GM19395 (cell line): Measurements from ENCODE around the gene MCC.
"Not testable (repeated sequence)": the region's sequence is repeated elsewhere in the genome, so short reads cannot be mapped to it uniquely, and the experiment has no call there.

Source experiments
- ATAC-seq: cut with Tn5 transposase; IDR thresholded peaks from one replicate; pipeline ENCODE4 v1.9.1; 2021; ENCODE audit warnings: mild to moderate bottlenecking, moderate library complexity; ENCODE audit not compliant: unreplicated experiment

MCC gene

GRCh38 chr5:113427871-113428574, 60.2 kb downstream of the MCC start:
- no peak for ATAC-seq

GRCh38 chr5:113425909-113426308, 62.3 kb downstream of the MCC start:
- no peak for ATAC-seq

GRCh38 chr5:113421693-113422092, 66.6 kb downstream of the MCC start:
- ATAC-seq, result no peak

GRCh38 chr5:113405530-113405929, 82.7 kb downstream of the MCC start:
- ATAC-seq, result no peak

GRCh38 chr5:113404269-113404668, 84.0 kb downstream of the MCC start:
- no peak for ATAC-seq

- not testable (repeated sequence) for ATAC-seq
Observed at GRCh38 chr5:113397986-113398385, 90.3 kb downstream of the MCC start.

GRCh38 chr5:113397046-113397445, 91.2 kb downstream of the MCC start:
- no peak for ATAC-seq

- no peak for ATAC-seq
Observed at GRCh38 chr5:113394658-113395057, 93.6 kb downstream of the MCC start.

GRCh38 chr5:113390224-113390623, 98.0 kb downstream of the MCC start:
- ATAC-seq, result no peak

- no peak for ATAC-seq
Observed at GRCh38 chr5:113389116-113389515, 99.1 kb downstream of the MCC start.

- ATAC-seq, result no peak
Observed at GRCh38 chr5:113387844-113388243, 100.4 kb downstream of the MCC start.

- ATAC-seq, result no peak
Observed at GRCh38 chr5:113384782-113385285, 103.4 kb downstream of the MCC start.

GRCh38 chr5:113382731-113383130, 105.5 kb downstream of the MCC start:
- no peak for ATAC-seq

- ATAC-seq, result no peak
Observed at GRCh38 chr5:113381791-113382190, 106.5 kb downstream of the MCC start.

GRCh38 chr5:113380807-113381326, 107.4 kb downstream of the MCC start:
- no peak for ATAC-seq

- ATAC-seq, result no peak
Observed at GRCh38 chr5:113379936-113380806, 108.1 kb downstream of the MCC start.

- peak; percentile 87 for ATAC-seq
Observed at GRCh38 chr5:113378959-113379541, 109.2 kb downstream of the MCC start.

- ATAC-seq, result no peak
Observed at GRCh38 chr5:113378514-113378913, 109.7 kb downstream of the MCC start.

- no peak for ATAC-seq
Observed at GRCh38 chr5:113378081-113378480, 110.2 kb downstream of the MCC start.

- ATAC-seq, result no peak
Observed at GRCh38 chr5:113376640-113377039, 111.6 kb downstream of the MCC start.

- no peak for ATAC-seq
Observed at GRCh38 chr5:113375480-113376060, 112.7 kb downstream of the MCC start.
